GM23338 (cell line): ENCODE measurements around the gene STAM2. TPM values are rescaled to one million over a fixed set of nuclear protein-coding genes. Genes with fewer than 3 reads are reported as not detected.

Experiments used
- ATAC-seq: fragments of 200-7000 bp; cut with Tn5 transposase; 3 replicates; pipeline ENCODE4 v1.9.1; 2020
- DNase-seq: peaks from one replicate; pipeline ENCODE4 v3.0.0-alpha.2; 2015; ENCODE audit warnings: low spot score
- H2AFZ ChIP-seq: fragments of 200-600 bp; sonication (generic); 2 replicates; pipeline ENCODE4 v1.8.0; 2016; ENCODE audit warnings: antibody characterized with exemption, mild to moderate bottlenecking, moderate library complexity
- H3F3A ChIP-seq: fragments of 200-600 bp; sonication (generic); replicated peaks from 2 replicates; pipeline ENCODE4 v1.8.0; 2017; ENCODE audit warnings: antibody characterized with exemption, mixed run types, low read depth
- H3K27ac ChIP-seq: fragments of 200-600 bp; sonication (generic); 2 replicates; pipeline ENCODE4 v1.6.1; 2016; ENCODE audit warnings: low read depth
- H3K27me3 ChIP-seq: fragments of 200-600 bp; sonication (generic); 2 replicates; pipeline ENCODE4 v1.8.0; 2016; ENCODE audit warnings: mild to moderate bottlenecking, mixed run types, moderate library complexity; ENCODE audit not compliant: insufficient read depth
- H3K36me3 ChIP-seq: fragments of 200-600 bp; sonication (generic); 2 replicates; pipeline ENCODE4 v1.8.0; 2016; ENCODE audit warnings: mild to moderate bottlenecking; ENCODE audit not compliant: insufficient read depth
- H3K4me1 ChIP-seq: fragments of 200-600 bp; sonication (generic); 2 replicates; pipeline ENCODE4 v1.8.0; 2016; ENCODE audit warnings: mild to moderate bottlenecking, moderate library complexity; ENCODE audit not compliant: insufficient read depth
- H3K4me2 ChIP-seq: fragments of 200-600 bp; sonication (generic); 2 replicates; pipeline ENCODE4 v1.7.1; 2017; ENCODE audit warnings: mixed run types
- H3K4me3 ChIP-seq: fragments of 200-600 bp; sonication (generic); 2 replicates; pipeline ENCODE4 v1.6.1; 2016; ENCODE audit warnings: mixed run types
- H3K79me2 ChIP-seq: fragments of 200-600 bp; sonication (generic); replicated peaks from 2 replicates; pipeline ENCODE4 v1.8.0; 2017; ENCODE audit warnings: mild to moderate bottlenecking; ENCODE audit not compliant: insufficient read depth
- H3K9me2 ChIP-seq: fragments of 200-600 bp; sonication (generic); 2 replicates; pipeline ENCODE4 v1.8.0; 2017; ENCODE audit not compliant: insufficient read depth
- H4K20me1 ChIP-seq: fragments of 200-600 bp; sonication (generic); replicated peaks from 2 replicates; pipeline ENCODE4 v1.8.0; 2017; ENCODE audit warnings: mild to moderate bottlenecking; ENCODE audit not compliant: insufficient read depth
- H3K27ac Mint-ChIP-seq: 2 replicates; pipeline ENCODE4 v1.8.0; 2020; ENCODE audit warnings: inconsistent platforms, mild to moderate bottlenecking, moderate library complexity, mixed read lengths
- H3K27me3 Mint-ChIP-seq: 3 replicates; pipeline ENCODE4 v1.8.0; 2022; ENCODE audit warnings: low read depth, mild to moderate bottlenecking, moderate library complexity, mixed read lengths, inconsistent platforms; ENCODE audit not compliant: insufficient read depth, poor library complexity
- H3K36me3 Mint-ChIP-seq: 3 replicates; pipeline ENCODE4 v1.8.0; 2021; ENCODE audit warnings: low read depth, mild to moderate bottlenecking, inconsistent platforms, moderate library complexity, mixed read lengths
- H3K4me1 Mint-ChIP-seq: 3 replicates; pipeline ENCODE4 v1.8.0; 2020; ENCODE audit warnings: mild to moderate bottlenecking, inconsistent platforms, mixed read lengths
- H3K4me3 Mint-ChIP-seq: 3 replicates; pipeline ENCODE4 v1.8.0; 2021; ENCODE audit warnings: moderate library complexity, mild to moderate bottlenecking, inconsistent platforms, mixed read lengths
- H3K9me3 Mint-ChIP-seq: 3 replicates; pipeline ENCODE4 v1.8.0; 2020; ENCODE audit warnings: moderate library complexity, mild to moderate bottlenecking, inconsistent platforms, mixed read lengths
- CREB1 ChIP-seq: fragments of 250-450 bp; sonication (Bioruptor Pico); IDR thresholded peaks from 2 replicates; pipeline ENCODE4 v1.5.0; 2020; ENCODE audit warnings: low read depth, mild to moderate bottlenecking, moderate library complexity
- CTCF ChIP-seq, 2 experiments: fragments of 200-600 bp in 1 of 2; sonication (generic) in 1 of 2; conservative IDR thresholded peaks; 2 replicates each; pipeline versions ENCODE4 v1.5.1 to v1.6.1; 2016 to 2017; ENCODE audit warnings: antibody characterized with exemption in 2 of 2, low read depth in 2 of 2, mild to moderate bottlenecking in 2 of 2, moderate library complexity in 1 of 2
- ETS1 ChIP-seq: IDR thresholded peaks from 2 replicates; pipeline ENCODE4 v1.6.1; 2016; ENCODE audit warnings: antibody characterized with exemption
- EZH2 ChIP-seq: fragments of 200-600 bp; sonication (generic); IDR thresholded peaks from one replicate; pipeline ENCODE4 v1.8.0; 2017; ENCODE audit warnings: antibody characterized with exemption, mild to moderate bottlenecking, low read depth; ENCODE audit not compliant: unreplicated experiment
- EZH2phosphoT487 ChIP-seq: fragments of 200-600 bp; sonication (generic); IDR thresholded peaks from one replicate; pipeline ENCODE4 v1.8.1; 2018; ENCODE audit warnings: antibody characterized with exemption; ENCODE audit not compliant: unreplicated experiment
- JUNB ChIP-seq: IDR thresholded peaks from one replicate; pipeline ENCODE4 v1.6.1; 2016; ENCODE audit warnings: antibody characterized with exemption; ENCODE audit not compliant: unreplicated experiment
- NANOG ChIP-seq: IDR thresholded peaks from 2 replicates; pipeline ENCODE4 v1.6.1; 2016; ENCODE audit warnings: antibody characterized with exemption, borderline replicate concordance
- POLR2AphosphoS5 ChIP-seq: IDR thresholded peaks from 2 replicates; pipeline ENCODE4 v1.6.1; 2016; ENCODE audit warnings: antibody characterized with exemption, low read depth
- REST ChIP-seq: IDR thresholded peaks from one replicate; pipeline ENCODE4 v1.6.1; 2018; ENCODE audit warnings: antibody characterized with exemption; ENCODE audit not compliant: unreplicated experiment
- STAT1 ChIP-seq: IDR thresholded peaks from one replicate; pipeline ENCODE4 v1.6.1; 2016; ENCODE audit warnings: antibody characterized with exemption; ENCODE audit not compliant: unreplicated experiment
- ZNF114 ChIP-seq: fragments of 250-450 bp; sonication (Bioruptor Pico); IDR thresholded peaks from 2 replicates; pipeline ENCODE4 v1.5.0; 2020; ENCODE audit warnings: mild to moderate bottlenecking, moderate library complexity
- ZNF331 ChIP-seq: fragments of 250-450 bp; sonication (Bioruptor Pico); IDR thresholded peaks from 2 replicates; pipeline ENCODE4 v1.5.0; 2020; ENCODE audit warnings: low read depth, mild to moderate bottlenecking, moderate library complexity
- ZNF462 ChIP-seq: fragments of 250-450 bp; sonication (Bioruptor Pico); IDR thresholded peaks from 2 replicates; pipeline ENCODE4 v1.5.0; 2020; ENCODE audit warnings: mild to moderate bottlenecking, moderate library complexity
- polyA plus RNA-seq: library from polyadenylated mRNA; unstranded; fragments of >200 nt; fragmentation: Nextera tagmentation; extraction: Ambion mirVana; gene quantifications from 2 replicates; pipeline ENCODE4 v1.2.1, GENCODE V29; 2016
- total RNA-seq: library from RNA; depleted of rRNA; stranded (reverse); fragments of >200 nt; shearing (Covaris generic); gene quantifications from 2 replicates; pipeline ENCODE4 v1.2.3, GENCODE V29; 2014

Gene STAM2
- total and polyA plus RNA-seq, 2 experiments from 2014 or later = 4.6 to 18.2 TPM

- H3K4me1 ChIP-seq = peaks cover 4% of the 10 kb centered on the region; the same call in 1 of the 2 replicates
- peaks cover 12% of the 10 kb centered on the region for H3K4me1 Mint-ChIP-seq
Measured at GRCh38 chr2:152095146-152095545, 80.4 kb downstream of the STAM2 start.

More at GRCh38 chr2:152095146-152095545, 80.4 kb downstream of the STAM2 start:
- TF ChIP-seq REST (no peak), EZH2 (no peak), ZNF331 (CRISPR knock-in tag) (no peak), NANOG (no peak), ZNF114 (CRISPR knock-in tag) (no peak), POLR2AphosphoS5 (no peak), CREB1 (CRISPR knock-in tag) (no peak), ZNF462 (CRISPR knock-in tag) (no peak), CTCF (conservative IDR thresholded peaks at IDR 0.05; ENCODE audit: low read depth in 2 of 2) (no peak), JUNB (no peak), EZH2phosphoT487 (no peak), ETS1 (no peak), STAT1 (no peak)
- DNase-seq (no peak), ATAC-seq (no peak)
- Mint-ChIP-seq H3K4me3 (no peak overlapping the region), H3K9me3 (peaks cover 2% of the 10 kb centered on the region; the same call in 1 of the 3 replicates), H3K27me3 (peaks cover 35% of the 10 kb centered on the region), H3K36me3 (no peaks in the 10 kb centered on the region), H3K27ac (no peak overlapping the region)
- Histone ChIP-seq H4K20me1 (no peaks in the 10 kb centered on the region), H3K36me3 (no peaks in the 10 kb centered on the region), H3K4me3 (no peak overlapping the region), H2AFZ (no peak overlapping the region), H3K27ac (no peak overlapping the region), H3K9me2 (no peaks in the 10 kb centered on the region), H3K79me2 (no peaks in the 10 kb centered on the region; the same call in 1 of the 2 replicates), H3K27me3 (peaks cover 54% of the 10 kb centered on the region), H3K4me2 (no peak overlapping the region), H3F3A (no peaks in the 10 kb centered on the region)
